ENCODE data around the gene RSPO1. TPM values are rescaled to one million over a fixed set of nuclear protein-coding genes. Genes with fewer than 3 reads are reported as not detected.

RSPO1 gene
- total RNA-seq, 1 experiment from 2014 or later, result 0.12 TPM

DNA sequence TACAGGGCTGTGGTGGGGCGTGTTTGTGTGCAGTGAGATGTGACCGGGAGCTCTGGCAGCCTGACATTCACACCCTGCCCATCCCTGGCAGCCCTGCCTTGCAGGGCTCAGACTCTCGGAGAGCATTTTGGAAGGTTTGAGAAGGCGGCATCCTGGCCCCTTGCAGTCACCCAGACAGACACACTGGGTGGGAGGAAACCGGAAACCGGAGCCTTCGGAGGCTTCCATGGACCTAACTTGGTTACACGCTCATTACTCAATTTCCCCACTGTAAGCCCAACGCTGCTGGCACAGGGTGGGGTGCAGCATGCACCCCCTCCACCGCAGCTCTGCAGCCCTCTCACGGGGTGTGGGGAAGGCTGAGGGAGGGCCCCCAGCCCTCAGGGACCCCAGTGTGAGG, 22.2 kb upstream of the RSPO1 start:
- no peak for DNase-seq (ENCODE audit: low spot score)

DNA sequence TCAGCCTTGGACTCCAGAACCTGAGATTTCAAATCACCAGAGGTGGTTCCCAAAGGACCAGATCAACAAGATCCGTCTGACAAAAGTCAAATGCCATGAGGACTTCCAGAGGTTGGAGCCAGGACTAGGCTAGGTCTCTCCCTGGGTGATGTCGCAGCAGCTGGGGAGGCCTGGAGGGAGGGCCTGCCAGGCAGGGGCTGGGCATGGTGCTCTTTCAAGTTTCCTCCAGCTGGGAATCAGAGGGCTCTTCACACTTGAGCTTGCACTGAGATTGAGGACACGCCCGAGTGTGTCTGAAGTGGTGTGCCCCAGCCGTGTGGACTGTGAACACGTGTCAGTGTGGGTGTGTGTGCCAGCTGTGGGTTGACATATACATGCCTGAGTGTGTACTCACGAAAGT, 21.3 kb upstream of the RSPO1 start:
- no peak for DNase-seq (ENCODE audit: low spot score)

DNA sequence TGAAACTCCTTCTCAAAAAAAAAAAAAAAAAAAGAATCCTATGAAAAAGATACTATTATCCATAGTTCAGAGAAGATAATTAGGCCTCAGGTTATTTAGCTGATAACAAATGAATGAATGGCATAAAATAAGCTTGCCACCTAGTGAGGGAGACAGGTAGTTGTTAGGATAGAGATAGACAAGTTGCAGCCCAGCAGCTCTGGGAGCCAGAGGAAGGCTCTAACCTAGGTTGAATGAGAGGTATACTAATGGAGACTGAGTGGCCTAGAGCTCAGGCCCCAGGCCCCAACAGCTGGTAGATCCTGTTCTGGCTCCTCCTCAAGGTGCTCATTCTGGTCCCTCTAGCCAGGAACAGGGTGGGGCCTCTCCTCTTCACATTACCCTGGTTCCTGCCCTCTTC, 20.6 kb upstream of the RSPO1 start:
- DNase-seq (ENCODE audit: low spot score), result no peak

DNA sequence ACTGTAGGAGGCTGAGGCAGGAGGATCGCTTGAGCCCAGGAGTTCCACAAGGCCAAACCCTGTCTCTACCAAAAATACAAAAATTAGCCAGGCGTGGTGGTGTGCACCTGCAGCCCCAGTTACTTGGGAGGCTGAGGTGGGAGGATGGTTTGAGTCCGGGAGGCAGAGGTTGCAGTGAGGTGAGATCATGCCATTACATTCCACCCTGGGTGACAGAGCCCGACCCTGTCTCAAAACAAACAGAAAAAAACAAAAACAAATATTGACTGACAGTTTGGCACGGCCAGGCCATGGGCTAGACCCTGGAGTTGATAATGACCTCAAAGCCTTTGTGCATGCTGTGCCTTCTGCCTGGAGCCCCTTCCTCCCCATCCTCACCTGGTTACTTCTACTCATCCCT, 19.2 kb upstream of the RSPO1 start:
- DNase-seq (ENCODE audit: low spot score), result no peak

DNA sequence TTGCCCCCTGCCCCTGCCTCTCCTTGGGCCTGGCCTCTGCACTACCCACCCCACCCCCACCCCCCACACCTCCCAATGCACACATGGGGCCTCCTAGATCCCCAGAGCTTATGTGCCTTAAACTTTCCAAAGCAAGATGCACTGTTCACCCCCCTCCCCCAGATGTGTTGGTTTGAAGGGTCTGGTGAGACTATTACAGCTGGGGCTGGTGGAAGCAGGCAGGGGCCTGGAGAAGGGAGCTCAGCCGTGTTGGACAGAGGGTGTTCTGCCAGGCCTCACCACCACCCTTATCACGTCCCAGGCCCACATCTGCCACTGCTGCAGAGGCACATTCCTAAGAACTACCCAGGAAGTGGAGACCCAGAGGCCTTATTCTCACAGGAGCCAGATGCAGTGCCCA, 18.3 kb upstream of the RSPO1 start:
- no peak for DNase-seq (ENCODE audit: low spot score)

DNA sequence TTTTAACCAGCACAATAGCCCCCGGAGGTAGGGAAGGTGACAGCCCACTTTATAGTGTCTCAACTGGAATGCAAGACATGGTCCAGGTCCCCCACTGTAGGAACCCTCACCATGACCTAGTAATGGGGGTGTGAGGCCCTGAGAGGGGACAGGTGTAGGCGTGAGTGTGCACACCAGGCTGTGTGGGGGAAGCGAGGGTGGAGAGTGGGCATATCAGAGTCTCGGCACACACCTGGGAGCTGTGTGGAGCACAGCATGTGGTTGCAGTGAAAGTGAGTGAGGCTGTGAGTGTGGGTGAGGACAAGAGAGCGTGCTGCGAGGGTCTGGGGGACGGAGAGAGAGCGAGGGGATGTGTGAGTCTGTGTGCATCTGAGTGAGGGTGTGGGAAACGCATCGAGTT, 17.1 kb upstream of the RSPO1 start:
- DNase-seq (ENCODE audit: low spot score), result no peak

DNA sequence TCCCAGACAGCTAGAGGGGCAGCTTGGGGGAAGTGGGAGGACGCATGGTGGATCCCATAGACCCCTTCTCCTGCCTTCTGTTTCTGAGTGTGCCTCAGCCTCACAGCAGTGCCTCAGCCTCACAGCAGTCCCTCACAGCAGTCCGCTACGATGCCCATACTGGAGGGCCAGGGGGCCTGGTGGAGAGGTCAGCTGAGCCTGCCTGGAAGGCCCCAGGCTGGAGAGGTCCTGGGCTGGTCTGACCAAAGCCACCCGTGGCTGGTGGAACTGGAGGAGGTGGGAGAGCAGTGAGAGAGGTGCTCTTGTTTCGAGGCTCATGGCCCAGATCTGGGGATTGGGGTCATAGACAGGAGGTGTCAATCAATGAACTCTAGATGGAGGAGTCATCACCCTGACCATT, 16.0 kb upstream of the RSPO1 start:
- no peak for DNase-seq (ENCODE audit: low spot score)

DNA sequence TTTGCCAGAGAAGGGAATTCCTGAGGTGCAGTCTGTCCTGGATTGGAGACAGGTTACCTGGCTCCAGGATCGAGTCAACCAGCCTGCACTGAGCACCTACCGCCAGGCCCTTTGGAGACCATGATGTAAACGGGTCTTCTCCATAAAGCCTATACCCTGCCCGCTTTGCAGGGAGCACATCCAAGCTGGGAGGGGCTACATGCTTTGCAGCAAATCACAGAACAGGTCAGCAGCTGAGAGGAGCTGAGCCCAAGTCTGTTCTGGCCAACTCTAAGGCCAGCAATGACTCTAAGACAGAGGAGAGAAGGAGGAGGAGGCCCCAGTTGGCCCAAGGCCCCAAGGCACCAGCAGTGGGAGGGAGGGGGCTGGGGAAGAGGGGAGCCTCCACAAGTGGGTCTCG, 15.5 kb upstream of the RSPO1 start:
- DNase-seq (ENCODE audit: low spot score), result no peak

DNA sequence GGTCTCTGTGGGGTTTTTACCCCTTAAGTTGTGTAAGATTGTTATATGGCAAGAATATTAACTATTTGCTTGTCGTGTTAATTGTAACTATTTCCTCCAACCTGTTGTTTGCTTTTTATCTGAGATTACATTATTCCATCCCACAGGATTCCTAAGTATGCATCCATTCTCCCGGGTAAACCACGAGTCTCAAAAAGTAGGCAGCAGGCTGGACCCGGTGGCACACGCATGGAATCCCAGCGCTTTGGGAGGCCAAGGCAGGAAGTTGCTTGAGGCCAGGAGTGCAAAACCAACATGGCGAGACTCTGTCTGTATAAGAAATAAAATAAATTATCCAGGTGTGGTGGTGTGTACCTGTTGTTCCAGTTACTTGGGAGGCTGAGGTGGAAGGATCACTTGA, 12.6 kb upstream of the RSPO1 start:
- DNase-seq (ENCODE audit: low spot score), result no peak

DNA sequence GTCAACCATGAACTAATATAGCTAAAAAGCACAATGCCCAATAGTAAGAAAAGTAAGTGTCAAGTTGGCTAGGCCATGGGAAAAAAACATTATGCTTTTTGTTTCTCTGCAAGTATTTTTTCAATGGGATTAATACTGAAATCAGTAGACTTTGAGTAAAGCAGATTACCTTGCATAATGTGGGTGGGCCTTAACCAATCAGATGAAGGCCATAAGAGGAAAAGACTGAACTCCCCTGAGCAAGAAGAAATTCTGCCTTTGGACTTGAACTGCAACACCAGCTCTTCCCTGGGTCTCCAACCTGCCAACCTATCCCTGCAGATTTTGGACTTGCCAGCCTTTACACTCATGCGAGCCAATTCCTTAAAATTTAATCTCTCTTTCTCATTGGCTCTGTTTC, 6.4 kb upstream of the RSPO1 start:
- no peak for DNase-seq (ENCODE audit: low spot score)

DNA sequence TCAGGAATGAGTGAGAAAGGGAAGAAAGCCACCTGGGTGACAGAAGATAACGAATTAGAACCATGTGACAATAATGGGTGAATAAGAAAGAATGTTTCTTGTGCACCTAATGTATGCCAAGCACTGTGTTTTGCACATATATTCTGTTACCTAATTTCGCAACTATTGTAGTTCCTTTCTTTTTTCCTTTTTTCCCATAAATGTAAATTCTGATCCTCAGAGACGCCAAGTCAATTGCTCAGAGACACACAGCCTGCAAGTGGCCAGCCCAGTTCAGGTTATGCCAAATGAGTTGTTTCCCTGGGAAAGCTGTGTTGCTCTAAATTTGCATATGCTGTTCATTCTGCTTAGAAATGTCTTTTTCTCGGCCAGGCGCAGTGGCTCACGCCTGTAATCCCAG, 1.7 kb upstream of the RSPO1 start:
- DNase-seq (ENCODE audit: low spot score), result no peak

DNA sequence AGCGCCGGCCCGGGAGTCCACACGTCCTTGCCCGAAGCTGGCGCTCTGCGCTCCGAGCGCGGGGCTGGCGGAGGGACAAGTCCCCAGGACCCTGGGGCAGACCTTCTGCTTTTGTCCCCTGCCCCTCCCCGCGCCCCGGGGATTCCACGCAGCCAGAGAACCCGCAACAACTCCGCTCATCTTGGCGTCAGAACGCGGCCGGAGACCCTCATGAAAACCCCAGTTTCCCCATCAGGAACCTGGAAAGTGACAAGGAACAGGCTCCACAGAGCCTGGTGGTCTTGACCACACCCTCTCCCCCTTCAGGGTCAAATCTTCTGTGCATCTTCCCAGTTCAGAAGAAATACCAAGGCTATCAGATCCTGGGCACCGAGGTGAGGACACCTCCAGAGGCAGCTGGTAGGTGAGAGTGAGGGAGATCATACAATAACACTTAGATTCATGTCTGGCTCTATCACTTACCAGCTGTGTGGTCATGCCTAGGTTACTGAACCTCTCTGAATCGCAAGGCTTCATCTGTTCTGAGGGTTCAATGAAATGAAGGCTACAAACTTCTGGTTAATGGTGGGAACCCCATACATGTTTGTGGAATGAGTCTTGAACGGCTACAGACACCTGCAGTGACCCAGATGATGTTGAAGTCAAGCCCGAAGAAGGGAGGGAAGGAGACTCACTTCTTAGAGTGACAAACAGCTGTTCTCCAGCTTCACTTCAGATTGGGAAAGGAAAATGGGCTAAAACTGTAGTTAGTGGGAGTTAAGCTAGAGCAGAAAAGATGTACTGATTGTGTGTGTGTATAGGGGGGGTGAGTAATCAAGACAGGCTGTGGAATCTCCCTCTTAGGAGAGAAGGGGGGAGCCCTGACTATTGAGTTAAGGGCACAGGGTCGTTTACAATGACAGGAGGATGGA, 555 bp upstream of the RSPO1 start:
- DNase-seq (ENCODE audit: low spot score), result no peak

DNA sequence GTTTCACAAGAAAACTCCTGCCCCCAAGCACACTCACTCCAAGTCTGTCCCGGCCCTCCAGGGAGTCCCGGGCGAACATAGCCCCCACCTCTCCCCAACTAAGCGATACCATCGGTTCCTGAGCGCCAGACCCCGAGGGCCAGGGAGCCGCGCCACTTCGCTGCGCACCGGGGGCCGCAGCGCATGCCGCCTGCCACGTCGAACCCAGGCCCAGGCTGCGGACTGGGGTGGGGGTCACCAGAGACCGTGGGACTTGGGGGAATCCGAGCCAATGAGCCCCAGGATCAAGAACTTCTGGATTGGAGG, 801 bp downstream of the RSPO1 start:
- no peak for DNase-seq (ENCODE audit: low spot score)

DNA sequence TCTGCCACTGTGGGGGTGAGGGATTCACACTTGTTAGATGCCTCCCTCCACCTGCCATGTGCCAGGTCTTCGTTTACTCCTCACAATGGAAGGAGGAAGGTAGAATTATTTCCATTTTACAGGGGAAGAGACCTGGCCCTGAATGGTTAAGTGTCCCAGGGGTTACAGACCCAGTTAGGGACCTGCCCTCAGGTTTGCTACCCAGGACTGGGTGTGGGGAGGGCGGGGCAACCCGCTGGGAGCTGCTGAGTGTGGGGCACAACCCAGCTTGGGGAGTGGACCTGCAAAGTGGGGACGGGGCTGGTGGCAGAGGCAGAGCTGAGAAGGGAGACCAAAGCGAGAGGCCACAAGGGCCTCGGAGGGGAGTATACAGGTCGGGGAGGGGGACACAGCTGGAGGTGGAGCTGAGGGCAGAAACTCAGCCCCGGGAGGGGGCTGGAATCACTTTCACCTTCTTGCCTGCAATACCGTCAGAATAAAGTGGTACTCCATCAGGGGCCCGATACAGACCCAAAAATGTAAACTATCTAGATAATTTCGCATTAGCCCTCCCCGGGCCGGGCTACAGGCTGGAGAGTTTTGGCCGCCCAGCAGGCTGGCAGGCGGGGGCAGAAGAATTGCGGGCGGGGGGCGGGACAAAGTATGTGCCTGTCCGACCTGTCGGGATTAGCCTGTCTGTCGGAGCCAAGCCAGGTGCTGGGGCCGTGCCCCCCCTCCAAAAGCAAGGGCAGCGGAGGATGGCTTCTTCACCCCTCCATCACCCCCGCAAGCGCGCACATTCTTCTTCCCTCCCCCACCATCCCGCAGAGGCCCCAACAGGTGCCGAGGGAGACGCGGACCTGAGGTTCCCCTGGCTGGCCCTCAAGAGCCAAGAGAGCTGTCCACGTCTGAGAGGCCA, 1.4 kb downstream of the RSPO1 start:
- no peak for DNase-seq (ENCODE audit: low spot score)

DNA sequence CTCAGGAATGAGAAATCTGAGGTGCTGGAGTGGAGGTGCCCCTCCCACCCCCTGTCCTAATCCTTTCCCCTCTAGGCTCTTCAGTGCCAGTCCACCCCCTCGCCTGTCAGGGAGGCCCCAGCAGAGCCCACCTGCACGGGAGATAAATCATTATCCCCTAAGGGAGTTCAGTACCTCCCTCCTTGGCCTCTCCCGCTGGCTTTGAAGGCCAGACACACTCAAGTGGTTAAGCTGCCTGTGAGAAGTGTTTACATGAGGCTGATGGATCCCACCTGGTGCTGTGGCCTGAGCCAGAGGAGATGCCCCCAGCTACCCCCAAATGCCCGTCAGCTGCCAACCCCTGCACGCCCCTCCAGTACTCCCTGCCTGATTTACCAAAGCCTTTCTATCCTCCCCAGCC, 3.7 kb downstream of the RSPO1 start:
- no peak for DNase-seq (ENCODE audit: low spot score)

DNA sequence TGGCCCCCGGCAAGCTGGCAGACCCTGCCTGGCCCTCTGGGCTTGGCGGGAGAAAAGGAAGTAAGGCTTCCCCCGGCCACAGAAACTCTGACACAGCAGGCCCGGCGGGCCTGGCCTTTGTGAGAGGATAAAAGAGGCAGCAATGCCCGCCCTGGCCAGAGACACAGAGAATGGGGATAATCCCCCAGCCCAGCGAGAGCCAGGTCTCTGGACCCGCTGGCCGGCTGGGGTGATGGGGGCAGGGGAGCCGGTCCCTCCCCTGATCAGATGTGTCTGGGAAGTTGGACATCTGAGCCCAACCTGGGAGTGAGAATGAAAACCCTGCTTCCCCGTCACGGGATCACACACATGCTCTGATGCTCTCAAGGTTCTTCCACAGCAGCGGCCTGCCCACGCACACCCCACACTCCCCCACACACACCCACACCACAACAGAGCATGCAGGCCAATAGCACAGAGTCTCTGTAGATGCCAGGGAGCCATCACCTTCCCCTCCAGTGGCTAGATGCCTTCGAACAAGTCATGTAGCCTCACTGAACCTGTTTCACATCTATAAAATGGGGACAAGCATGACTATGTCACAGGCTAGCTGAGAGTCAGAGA, 4.2 kb downstream of the RSPO1 start:
- DNase-seq (ENCODE audit: low spot score), result no peak

DNA sequence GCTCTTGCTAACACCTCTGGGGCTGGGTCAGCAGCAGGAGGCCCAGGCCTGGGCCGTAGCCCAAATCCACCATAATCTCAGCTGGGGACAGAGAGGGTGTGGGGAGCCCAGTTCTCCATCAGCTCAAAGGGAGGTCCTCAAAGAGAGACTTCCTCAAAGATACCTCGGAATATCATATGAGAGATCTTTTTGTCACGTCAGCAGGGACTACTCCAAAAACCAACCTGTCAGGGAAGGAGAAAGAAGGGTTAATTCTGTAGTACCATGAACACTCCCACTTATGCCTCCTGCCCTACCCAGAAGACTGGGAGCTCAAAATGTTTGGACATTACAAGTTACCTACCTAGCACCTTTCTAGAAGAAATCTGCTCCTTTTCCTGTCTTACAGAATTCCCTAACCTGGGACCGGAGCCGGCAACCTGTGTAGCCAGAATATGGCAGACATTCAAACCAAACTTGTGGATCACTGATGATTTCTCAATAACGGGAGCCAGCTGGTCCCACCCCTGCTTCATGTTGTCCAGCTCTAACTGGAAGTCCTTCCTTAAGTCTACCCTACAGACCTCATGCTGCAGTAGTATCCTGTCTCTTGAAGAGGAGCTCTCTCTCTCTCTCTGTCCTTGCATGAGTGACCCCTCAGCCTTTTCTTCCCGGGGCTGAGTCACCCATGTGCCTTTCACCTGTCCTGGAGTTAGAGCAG, 4.8 kb downstream of the RSPO1 start:
- DNase-seq (ENCODE audit: low spot score), result no peak

DNA sequence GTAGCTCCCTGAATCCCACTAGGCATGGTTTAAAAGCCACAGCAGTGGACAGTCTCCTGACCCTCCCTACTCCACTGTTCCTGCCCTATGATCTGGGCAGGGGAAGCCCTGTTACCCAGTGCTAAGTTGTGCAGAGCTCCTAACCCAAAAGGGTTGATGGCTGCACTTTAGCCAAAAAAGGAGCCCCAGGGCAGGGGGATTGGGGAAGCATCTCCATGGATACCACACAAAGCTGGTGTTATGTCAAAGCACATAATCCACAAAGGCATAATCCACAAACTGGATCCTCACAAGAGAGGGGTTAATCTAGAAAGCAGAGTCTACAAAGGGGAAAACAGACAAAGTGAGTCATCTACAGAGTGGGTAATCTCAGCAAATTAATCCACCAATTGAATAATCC, 5.7 kb downstream of the RSPO1 start:
- DNase-seq (ENCODE audit: low spot score), result no peak

DNA sequence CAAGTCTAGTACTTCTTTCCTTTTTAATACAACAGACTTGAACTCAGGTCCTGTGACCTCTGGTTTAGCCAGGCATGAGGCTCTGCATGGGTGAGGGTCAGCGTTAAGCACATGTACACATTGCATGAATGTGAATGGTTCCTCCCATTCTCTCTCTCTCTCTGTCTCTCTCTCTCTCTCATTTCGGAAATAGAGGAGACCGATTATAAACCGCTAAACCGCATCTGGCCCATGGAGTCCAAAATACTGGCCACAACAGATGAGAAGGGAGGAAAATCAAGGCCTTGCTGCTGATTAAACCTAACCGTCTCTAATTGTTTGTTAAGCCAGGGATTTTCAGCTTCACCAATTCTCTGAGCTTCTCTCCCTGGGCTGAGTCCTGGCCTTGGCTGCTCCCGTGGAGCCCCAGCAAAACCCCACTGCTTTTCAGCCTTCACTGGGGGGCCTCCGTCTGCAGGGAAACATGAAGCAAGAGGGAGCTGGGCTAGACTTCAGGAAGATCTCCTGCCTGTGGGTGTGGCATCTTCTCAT, 6.6 kb downstream of the RSPO1 start:
- no peak for DNase-seq (ENCODE audit: low spot score)

DNA sequence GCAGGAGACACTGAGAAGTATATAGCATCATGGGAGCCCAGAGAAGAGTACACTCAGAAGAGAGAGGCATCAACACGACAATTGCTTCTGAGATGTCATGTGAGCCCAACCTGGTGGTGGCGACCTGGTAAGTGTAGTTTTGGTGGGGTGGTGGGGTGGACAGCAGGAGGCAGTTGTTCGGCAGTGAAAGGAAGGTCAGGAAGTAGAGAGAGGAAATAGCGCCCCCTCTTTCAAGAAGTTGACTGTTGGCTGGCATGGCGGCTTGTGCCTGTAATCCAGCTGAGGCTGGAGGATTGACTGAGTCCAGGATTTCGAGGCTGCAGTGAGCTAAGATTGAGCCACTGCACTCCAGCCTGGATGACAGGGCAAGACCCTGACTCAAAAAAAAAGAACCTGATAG, 12.6 kb downstream of the RSPO1 start:
- DNase-seq (ENCODE audit: low spot score), result no peak

DNA sequence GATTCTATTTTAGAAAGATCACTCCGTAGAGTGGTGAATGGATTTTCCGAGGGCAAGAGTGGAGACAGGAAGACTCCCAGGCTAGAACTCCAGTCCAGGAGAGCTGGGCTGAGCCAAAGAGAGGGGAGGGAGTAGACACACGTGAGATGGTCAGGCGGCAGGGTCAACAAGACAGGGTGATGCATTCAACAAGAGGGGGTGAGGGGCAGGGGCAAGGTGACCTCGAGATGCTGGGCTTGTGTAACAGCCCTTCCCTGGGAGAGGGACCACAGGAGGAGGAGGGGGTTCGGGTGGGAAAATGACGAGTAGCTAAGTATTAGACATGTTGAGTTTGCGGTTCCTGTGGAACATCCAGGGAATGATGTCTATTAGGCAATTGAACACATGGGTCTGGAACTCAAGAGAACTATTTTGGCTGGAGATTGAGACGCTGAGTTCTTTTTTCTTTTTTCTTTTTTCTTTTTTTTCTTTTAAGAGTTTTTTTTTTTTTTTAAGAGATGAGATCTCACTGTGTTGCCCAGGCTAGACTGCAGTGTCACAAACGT, 13.3 kb downstream of the RSPO1 start:
- no peak for DNase-seq (ENCODE audit: low spot score)

DNA sequence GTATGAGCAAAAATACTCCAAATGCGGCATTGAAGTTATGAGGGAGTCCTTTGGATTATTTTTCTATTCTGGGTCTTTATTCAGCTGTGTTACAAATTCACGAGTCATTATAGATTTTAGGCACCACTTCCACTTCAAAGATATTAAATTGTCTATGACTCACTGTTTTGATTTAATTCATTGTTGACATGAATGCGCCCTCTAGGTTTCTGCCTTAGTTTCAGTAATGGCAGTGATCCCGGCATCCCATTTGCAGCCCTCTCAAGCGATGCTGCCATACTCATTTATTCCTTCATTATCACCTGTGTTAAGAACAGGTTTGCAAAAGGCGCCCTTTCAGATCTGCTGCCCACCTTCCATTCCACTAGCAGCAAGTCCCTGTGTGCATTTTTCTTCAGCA, 14.0 kb downstream of the RSPO1 start:
- DNase-seq (ENCODE audit: low spot score), result no peak

All from H4 (cell line).